WERI-Rb-1 (cell line): Measurements from ENCODE around the gene KCNK5.
A peak's percentile ranks its signal among the peaks of the same experiment; 100 is the strongest.

Source experiments
- DNase-seq: peaks from one replicate; pipeline ENCODE4 v3.0.0-alpha.2; 2020
- H3K27ac ChIP-seq: fragments of 250-450 bp; sonication (Bioruptor Pico); 2 replicates; pipeline ENCODE4 v1.5.1; 2020; ENCODE audit warnings: mild to moderate bottlenecking, moderate library complexity
- H3K27me3 ChIP-seq: fragments of 250-450 bp; sonication (Bioruptor Pico); 2 replicates; pipeline ENCODE4 v1.5.1; 2021; ENCODE audit warnings: mild to moderate bottlenecking, low read depth, moderate library complexity; ENCODE audit not compliant: insufficient read depth, severe bottlenecking
- H3K36me3 ChIP-seq: fragments of 250-450 bp; sonication (Bioruptor Pico); 2 replicates; pipeline ENCODE4 v1.5.1; 2020; ENCODE audit warnings: mild to moderate bottlenecking, moderate library complexity
- H3K4me3 ChIP-seq: 2 replicates; pipeline ENCODE4 v1.5.1; 2011; ENCODE audit warnings: low read depth, mild to moderate bottlenecking, control low read depth, low read length
- H3K9me3 ChIP-seq: fragments of 250-450 bp; sonication (Bioruptor Pico); 2 replicates; pipeline ENCODE4 v1.5.1; 2021; ENCODE audit warnings: mild to moderate bottlenecking, moderate library complexity; ENCODE audit not compliant: severe bottlenecking
- TF ChIP-seq, protein P1 (sequence below): IDR thresholded peaks from 2 replicates; pipeline ENCODE4 v1.5.1; 2011; ENCODE audit warnings: low read depth, mild to moderate bottlenecking, control low read depth, inconsistent platforms, low read length

The KCNK5 gene

DNA sequence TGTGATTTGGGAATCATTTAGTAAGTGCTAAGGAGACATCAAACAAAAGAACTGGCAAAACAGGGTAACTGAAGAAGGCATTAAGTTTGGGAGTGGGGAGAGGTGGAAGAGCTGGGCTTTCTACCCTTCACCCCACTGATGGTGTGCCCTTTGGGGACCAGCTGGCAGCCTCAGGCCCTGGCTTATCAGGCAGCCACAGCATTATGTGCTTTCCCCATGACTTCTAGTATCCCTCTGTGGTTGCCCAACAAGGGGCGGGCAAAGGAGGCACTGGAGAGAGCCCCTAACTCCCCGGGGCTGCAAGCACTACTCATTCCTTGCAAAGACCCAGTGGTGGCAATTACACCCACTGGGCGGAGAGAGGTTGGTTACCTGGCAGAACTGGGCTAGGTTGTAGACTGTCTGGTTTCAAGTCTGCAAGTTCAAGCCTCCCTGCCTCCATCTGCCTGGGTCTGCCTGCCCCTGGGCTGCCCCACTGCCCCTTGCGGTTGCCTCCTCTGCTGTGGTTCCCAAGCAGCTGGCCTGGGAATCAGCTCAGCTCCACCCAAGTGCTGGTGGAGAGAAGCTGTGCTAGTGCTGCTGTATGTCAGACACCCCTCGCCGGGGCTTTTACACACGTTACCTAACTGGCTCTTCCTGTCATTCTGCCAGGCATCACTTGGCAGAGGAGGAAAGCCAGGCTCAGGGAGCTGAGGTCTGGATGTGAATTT lies 29.9 kb downstream of the KCNK5 start:
- Histone ChIP-seq H3K4me3 (no peak overlapping the region), H3K27ac (peak overlapping the region; percentile 68), H3K36me3 (no peaks in the 10 kb centered on the region), H3K9me3 (peaks cover 4% of the 10 kb centered on the region), H3K27me3 (no peaks in the 10 kb centered on the region)
- TF ChIP-seq, protein P1, sequence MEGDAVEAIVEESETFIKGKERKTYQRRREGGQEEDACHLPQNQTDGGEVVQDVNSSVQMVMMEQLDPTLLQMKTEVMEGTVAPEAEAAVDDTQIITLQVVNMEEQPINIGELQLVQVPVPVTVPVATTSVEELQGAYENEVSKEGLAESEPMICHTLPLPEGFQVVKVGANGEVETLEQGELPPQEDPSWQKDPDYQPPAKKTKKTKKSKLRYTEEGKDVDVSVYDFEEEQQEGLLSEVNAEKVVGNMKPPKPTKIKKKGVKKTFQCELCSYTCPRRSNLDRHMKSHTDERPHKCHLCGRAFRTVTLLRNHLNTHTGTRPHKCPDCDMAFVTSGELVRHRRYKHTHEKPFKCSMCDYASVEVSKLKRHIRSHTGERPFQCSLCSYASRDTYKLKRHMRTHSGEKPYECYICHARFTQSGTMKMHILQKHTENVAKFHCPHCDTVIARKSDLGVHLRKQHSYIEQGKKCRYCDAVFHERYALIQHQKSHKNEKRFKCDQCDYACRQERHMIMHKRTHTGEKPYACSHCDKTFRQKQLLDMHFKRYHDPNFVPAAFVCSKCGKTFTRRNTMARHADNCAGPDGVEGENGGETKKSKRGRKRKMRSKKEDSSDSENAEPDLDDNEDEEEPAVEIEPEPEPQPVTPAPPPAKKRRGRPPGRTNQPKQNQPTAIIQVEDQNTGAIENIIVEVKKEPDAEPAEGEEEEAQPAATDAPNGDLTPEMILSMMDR = no peak
- DNase-seq = no peak

DNA sequence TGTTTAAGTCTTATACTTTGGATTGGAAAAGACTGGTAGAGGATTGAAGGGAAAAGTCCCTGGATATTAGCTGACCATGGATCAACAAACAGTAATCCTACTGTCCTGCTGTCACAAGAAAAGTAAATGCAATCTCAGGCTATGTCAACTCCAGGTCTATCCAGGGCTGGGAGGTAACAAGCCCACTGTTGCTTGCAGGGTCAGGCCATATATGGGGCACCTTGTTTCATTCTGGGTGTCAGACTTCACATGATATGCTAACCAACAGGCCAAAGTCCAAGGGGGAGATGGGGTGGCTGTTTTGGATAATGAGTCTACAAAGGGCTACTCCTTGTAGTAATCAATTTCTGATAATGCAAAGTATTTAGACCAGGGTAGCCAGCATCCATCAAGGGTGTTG lies 30.7 kb downstream of the KCNK5 start:
- Histone ChIP-seq H3K9me3 (peaks cover 7% of the 10 kb centered on the region), H3K27me3 (no peaks in the 10 kb centered on the region), H3K27ac (peak overlapping the region; percentile 68), H3K4me3 (no peak overlapping the region), H3K36me3 (no peaks in the 10 kb centered on the region)
- DNase-seq = peak; percentile 60
- TF ChIP-seq, protein P1 = no peak

DNA sequence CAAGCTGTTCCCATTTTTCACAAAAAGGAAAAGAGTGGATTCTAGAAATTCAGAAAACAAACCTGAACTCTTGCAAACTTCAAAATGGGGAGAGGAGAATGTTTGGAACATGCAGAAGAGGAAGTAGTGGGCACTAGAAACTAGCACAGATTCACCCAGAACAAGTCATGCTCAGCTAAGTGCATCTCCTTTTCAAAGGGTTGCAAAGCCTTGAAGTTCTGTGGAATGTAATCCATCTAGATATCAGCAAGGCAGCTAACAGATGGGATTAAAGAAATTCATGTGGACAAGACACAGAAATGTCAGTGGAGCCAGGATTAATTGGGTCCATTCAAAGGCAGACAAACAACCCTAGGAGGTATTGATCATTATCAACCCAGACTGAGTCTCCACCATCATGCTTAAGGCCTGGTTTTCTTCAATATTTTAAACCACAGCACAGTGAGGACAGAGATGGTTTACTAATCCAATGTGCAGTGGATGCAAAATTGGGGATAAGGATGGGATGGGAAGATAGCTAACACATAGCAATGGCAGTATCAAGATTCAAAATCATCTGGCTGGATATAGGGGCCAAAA lies 31.3 kb downstream of the KCNK5 start:
- no peak for DNase-seq
- no peaks in the 10 kb centered on the region for H3K36me3 ChIP-seq
- H3K9me3 ChIP-seq = peaks cover 7% of the 10 kb centered on the region
- H3K27me3 ChIP-seq = no peaks in the 10 kb centered on the region
- TF ChIP-seq, protein P1 = no peak
- no peak overlapping the region for H3K4me3 ChIP-seq
- peak overlapping the region; percentile 68 for H3K27ac ChIP-seq

DNA sequence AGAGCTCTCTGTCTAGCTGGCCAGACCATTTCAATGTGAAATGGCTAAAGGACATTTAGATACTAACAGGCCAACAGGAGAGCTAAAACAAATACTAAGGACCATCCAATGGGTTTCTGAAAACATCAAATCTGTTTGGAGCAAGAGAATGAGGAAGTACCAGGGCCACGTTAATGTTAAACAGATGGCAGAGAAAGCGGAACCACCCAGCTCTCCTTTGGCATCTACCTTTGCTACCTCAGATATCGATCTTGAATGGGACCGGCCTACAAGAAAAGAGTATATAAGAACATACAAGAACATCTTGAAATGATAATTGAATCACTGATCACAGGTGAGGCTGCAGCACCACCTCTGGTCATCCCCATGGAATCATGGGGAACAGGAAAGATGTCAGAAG lies 31.8 kb downstream of the KCNK5 start:
- no peaks in the 10 kb centered on the region for H3K36me3 ChIP-seq

DNA sequence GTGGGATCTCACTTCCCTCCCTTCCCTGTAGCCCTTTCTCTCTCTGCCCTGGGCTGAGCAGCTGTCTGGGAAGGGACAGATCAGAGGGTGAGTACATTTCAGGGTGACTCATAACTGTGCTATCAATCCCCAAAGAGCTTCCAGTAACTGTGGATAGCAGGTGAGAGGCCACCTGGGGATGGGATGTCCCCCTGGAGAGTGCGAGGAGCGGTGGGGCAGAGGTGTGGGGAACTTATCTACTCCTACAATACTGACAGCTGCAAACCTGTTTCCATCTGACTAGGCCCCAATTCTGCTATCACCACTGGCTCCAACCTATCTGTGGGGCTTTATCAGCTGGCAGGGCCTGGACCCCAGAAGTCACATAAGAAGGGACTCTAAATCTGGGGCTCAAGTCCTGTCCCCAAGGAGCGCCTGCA lies 32.6 kb downstream of the KCNK5 start:
- Histone ChIP-seq H3K27ac (peak overlapping the region; percentile 68), H3K4me3 (no peak overlapping the region), H3K27me3 (no peaks in the 10 kb centered on the region), H3K36me3 (no peaks in the 10 kb centered on the region), H3K9me3 (peaks cover 7% of the 10 kb centered on the region)
- DNase-seq = no peak
- TF ChIP-seq, protein P1 = no peak

More for the DNA sequence above, 31.8 kb downstream of the KCNK5 start:
- DNase-seq = no peak
- Histone ChIP-seq H3K27ac (peak overlapping the region; percentile 68), H3K4me3 (no peak overlapping the region), H3K9me3 (peaks cover 7% of the 10 kb centered on the region), H3K27me3 (no peaks in the 10 kb centered on the region)
- TF ChIP-seq, protein P1 = 0 out of 2 replicates have a peak, but pooled peaks have one; percentile 14
